HG03175 (cell line): ENCODE data around the gene SF1.

Experiments used
- ATAC-seq: cut with Tn5 transposase; IDR thresholded peaks from one replicate; pipeline ENCODE4 v1.9.1; 2021; ENCODE audit warnings: mild to moderate bottlenecking, moderate library complexity; ENCODE audit not compliant: unreplicated experiment

SF1 gene

GRCh38 chr11:64750361-64751054 lies 27.8 kb downstream of the SF1 start:
- ATAC-seq, result no peak

- no peak for ATAC-seq
Observed at GRCh38 chr11:64747961-64748665, 30.2 kb downstream of the SF1 start.

- no peak for ATAC-seq
Observed at GRCh38 chr11:64746486-64746885, 31.9 kb downstream of the SF1 start.

- no peak for ATAC-seq
Observed at GRCh38 chr11:64745521-64746328, 32.6 kb downstream of the SF1 start.

DNA sequence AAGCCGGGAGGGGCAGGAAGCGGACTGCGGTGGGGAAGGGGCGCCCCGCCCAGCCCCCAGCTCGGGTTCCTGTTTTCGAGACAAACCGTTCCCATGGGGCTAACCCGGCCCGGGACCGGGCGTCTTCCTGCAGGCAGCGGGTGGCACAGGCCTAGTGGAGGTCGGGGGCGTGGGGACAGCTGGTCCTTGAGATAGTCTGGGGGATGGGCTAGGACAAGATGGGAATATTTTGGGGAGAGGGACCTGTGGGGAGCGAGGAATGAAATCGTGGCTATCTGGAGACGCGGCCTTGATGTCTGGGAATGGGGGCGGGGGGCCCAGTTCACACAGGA lies 33.2 kb downstream of the SF1 start:
- no peak for ATAC-seq

- ATAC-seq, result no peak
Observed at GRCh38 chr11:64744544-64745188, 33.7 kb downstream of the SF1 start.

GRCh38 chr11:64743591-64744543 lies 34.5 kb downstream of the SF1 start, which contains the start of gene RASGRP2:
TSS of gene RASGRP2 (minus strand) at chr11:64744142. CDS start at chr11:64742866, 1,276 bp downstream.
- ATAC-seq, result no peak

DNA sequence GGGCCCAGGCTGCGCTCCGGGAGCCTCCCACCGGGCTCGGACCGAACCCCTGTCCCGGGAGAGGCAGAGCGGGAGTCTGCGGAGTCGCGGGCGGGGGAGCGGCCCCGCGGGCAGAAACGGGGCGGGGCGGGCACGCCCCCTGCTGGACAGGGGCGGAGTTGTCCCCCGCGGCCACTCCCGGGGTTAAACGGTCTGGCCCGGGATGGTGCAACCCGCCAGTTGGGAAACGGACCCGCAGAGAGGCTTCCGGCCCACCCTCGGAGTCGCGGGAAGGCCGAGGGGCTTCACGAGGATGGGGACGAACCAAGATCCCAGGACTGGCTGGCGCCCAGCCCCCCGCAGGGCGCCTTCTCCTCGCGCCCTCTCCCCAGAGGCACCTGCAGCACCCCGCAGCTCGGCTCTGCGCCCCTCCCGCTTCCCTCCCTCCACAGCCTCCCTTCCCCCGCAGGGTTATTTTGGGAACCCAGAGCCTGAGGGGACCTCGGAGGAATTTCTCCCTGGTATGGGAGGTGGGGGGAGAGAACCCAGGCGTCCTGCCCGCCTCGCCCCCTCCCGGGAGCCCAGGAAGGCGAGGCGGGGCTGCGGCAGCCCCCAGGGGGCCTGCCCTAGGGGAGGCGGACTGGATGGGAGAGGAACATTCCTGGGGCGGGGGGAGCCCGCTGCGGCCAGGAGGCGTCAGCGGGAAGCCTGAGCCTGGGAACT lies 35.3 kb downstream of the SF1 start:
- ATAC-seq, result peak; percentile 41

- ATAC-seq, result peak; percentile 5
Observed at GRCh38 chr11:64742087-64742888, 36.1 kb downstream of the SF1 start.

- ATAC-seq, result no peak
Observed at GRCh38 chr11:64741375-64742086, 36.8 kb downstream of the SF1 start.

- ATAC-seq, result no peak
Observed at GRCh38 chr11:64739871-64740270, 38.5 kb downstream of the SF1 start.

- no peak for ATAC-seq
Observed at GRCh38 chr11:64736654-64737053, 41.7 kb downstream of the SF1 start.

DNA sequence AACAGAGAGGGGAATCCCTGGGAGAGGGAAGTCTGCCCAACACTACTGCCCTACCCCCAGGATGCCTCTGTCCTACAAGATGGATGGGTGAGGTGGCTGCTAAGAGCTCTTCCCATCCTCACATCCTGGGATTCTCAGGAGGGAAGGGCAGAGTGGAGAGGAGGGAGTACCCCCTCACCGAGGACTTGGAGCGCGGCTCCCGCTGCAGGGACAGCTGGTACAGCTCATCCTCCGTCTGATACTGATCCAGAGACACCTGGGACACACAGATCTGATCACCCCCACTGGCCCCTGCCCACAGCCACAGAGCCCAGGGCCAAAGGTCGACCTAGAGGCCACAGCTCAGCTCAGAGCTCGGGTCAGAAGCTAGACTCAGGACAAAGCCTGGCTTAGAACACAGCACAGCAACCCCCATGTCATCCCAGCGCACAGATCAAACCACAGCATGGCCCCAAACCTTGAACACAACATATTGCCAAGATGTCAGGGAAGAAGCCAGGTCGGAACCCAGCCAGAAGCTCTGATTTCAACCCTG lies 42.5 kb downstream of the SF1 start:
- no peak for ATAC-seq

DNA sequence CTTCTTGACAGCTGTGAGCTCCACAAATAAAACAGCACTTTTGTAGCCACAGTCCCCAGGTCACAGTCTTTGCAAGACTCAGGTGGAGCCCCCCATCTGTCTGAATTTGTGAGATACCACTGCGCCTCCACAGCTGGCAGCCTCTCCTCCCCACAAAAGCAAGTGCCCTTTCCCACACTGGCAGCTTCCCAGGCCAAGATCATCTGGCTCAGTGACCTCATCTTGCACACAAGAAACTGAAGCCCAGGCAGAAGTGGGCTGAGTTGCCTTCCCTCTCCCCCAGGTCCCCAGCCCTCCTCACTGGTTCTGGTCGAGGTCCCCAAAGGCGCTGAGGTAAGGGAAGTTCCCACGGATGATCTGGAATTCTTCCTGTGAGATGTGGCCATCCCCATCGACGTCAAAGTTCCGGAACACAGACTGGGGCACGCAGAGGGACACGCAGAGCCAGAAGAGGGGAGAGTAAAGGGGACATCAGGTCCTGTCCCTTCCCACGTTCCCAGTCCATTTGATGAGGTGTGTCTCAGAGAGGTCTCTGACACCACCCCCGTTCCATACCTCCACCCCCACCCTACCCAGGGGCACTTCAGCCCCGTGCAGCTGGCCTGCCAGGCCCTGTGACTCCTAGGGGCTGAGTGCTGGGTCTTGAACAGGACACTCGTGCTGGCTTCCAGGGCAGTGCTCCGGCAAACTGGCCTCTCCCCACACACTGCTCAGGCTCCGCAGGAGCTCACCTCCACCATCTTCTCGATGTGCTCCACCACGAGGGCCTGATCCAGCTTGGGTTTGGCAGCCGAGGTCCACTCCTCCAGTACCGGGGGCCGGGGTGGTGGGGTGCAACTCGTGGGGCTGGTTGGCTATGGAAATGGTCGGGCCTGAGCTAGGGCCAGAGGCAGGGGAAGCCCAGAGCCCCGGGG lies 43.3 kb downstream of the SF1 start:
- ATAC-seq, result no peak

- ATAC-seq, result no peak
Observed at GRCh38 chr11:64731601-64732000, 46.7 kb downstream of the SF1 start.

GRCh38 chr11:64729851-64730382 lies 48.4 kb downstream of the SF1 start:
- no peak for ATAC-seq
